ENCODE data around the gene DIDO1. TPM values are rescaled to one million over a fixed set of nuclear protein-coding genes. Genes with fewer than 3 reads are reported as not detected.

The DIDO1 gene
- total and polyA plus RNA-seq, 2 of the 13 experiments (the other 11 are each of a cell fraction or from before 2014, with no cell fraction given): 75.0 to 75.1 TPM

- TF ChIP-seq STAG1 (CRISPR knock-in tag; IDR thresholded peaks at IDR 0.05) (peak; percentile 93), ZNF770 (CRISPR knock-in tag; IDR thresholded peaks at IDR 0.05) (peak; percentile 77), MXI1 (IDR thresholded peaks at IDR 0.05; ENCODE audit: borderline replicate concordance, low read depth, low read length) (peak; percentile 73; the same call in 1 of the 3 replicates), AGO1 (IDR thresholded peaks at IDR 0.05; ENCODE audit: low read depth, low read length, poor library complexity, severe bottlenecking) (peak; percentile 96), ZNF296 (CRISPR knock-in tag; conservative IDR thresholded peaks at IDR 0.05) (no peak; the same call in 1 of the 2 replicates), ZNF333 (CRISPR knock-in tag; IDR thresholded peaks at IDR 0.05; ENCODE audit: borderline replicate concordance) (no peak; the same call in 1 of the 2 replicates), ZBTB21 (CRISPR knock-in tag; IDR thresholded peaks at IDR 0.05) (no peak), SMARCC2 (IDR thresholded peaks at IDR 0.05) (no peak), ZFP41 (CRISPR knock-in tag; IDR thresholded peaks at IDR 0.05; ENCODE audit: borderline replicate concordance) (peak; percentile 58; the same call in 1 of the 2 replicates), ATF7-NPFF (CRISPR knock-in tag; IDR thresholded peaks at IDR 0.05; ENCODE audit: low read depth) (peak; percentile 95), ZBTB10 (CRISPR knock-in tag; IDR thresholded peaks at IDR 0.05; ENCODE audit: borderline replicate concordance) (peak; percentile 64; the same call in 1 of the 2 replicates), ZNF772 (CRISPR knock-in tag; IDR thresholded peaks at IDR 0.05) (peak; percentile 98), SMAD3 (CRISPR knock-in tag; IDR thresholded peaks at IDR 0.05) (peak; percentile 79), MTA3 (CRISPR knock-in tag; IDR thresholded peaks at IDR 0.05) (no peak), ZNF556 (CRISPR knock-in tag; IDR thresholded peaks at IDR 0.05; ENCODE audit: borderline replicate concordance) (peak; percentile 87; the same call in 1 of the 2 replicates), ZNF672 (CRISPR knock-in tag; IDR thresholded peaks at IDR 0.05) (peak; percentile 93; the same call in 1 of the 2 replicates), PAWR (CRISPR knock-in tag; IDR thresholded peaks at IDR 0.05; ENCODE audit: borderline replicate concordance) (no peak)
- TF ChIP-seq, protein P1, sequence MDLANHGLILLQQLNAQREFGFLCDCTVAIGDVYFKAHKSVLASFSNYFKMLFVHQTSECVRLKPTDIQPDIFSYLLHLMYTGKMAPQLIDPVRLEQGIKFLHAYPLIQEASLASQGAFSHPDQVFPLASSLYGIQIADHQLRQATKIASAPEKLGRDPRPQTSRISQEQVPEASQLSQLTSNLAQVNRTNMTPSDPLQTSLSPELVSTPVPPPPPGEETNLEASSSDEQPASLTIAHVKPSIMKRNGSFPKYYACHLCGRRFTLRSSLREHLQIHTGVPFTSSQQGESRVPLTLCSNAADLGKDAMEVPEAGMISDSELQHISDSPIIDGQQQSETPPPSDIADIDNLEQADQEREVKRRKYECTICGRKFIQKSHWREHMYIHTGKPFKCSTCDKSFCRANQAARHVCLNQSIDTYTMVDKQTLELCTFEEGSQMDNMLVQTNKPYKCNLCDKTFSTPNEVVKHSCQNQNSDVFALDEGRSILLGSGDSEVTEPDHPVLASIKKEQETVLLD (CRISPR knock-in tag; IDR thresholded peaks at IDR 0.05; ENCODE audit: low read depth): peak; percentile 77; the same call in 1 of the 2 replicates
- TF ChIP-seq, protein P2, sequence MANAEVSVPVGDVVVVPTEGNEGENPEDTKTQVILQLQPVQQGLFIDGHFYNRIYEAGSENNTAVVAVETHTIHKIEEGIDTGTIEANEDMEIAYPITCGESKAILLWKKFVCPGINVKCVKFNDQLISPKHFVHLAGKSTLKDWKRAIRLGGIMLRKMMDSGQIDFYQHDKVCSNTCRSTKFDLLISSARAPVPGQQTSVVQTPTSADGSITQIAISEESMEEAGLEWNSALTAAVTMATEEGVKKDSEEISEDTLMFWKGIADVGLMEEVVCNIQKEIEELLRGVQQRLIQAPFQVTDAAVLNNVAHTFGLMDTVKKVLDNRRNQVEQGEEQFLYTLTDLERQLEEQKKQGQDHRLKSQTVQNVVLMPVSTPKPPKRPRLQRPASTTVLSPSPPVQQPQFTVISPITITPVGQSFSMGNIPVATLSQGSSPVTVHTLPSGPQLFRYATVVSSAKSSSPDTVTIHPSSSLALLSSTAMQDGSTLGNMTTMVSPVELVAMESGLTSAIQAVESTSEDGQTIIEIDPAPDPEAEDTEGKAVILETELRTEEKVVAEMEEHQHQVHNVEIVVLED (CRISPR knock-in tag; IDR thresholded peaks at IDR 0.05; ENCODE audit: borderline replicate concordance): peak; percentile 42; the same call in 1 of the 2 replicates
Observed at GRCh38 chr20:62900052-62900691, 26.1 kb downstream of the DIDO1 start (continued).

Measured in HepG2 (cell line).